ENCODE results near the gene SART3.
"Not testable (repeated sequence)": the region's sequence is repeated elsewhere in the genome, so short reads cannot be mapped to it uniquely, and the experiment has no call there.

SART3 gene

DNA sequence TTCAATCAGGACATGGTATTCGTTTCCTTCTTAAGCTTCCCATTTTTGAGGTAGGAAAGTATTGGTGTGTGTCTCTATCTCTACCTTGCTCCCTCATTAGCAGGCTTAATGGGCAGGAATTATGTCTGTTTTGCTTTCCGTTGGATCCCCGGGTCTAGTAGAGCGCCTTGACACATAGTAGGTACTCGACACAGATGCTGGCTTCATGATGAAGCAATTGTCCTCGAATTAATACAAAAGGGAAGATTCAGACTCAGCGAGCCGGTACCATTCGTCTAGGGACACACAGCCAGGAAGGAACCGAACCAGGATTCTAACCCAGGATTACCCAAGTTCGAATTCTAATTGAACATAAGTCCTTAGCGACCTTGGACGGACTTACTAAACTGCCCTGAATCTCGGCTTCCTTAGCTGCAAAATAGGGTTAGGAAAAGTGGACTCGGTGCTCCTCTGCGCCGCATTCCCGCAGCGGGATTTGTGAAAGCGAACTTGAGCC is 927 bp upstream of the SART3 start:
- DNase-seq: no peak

DNA sequence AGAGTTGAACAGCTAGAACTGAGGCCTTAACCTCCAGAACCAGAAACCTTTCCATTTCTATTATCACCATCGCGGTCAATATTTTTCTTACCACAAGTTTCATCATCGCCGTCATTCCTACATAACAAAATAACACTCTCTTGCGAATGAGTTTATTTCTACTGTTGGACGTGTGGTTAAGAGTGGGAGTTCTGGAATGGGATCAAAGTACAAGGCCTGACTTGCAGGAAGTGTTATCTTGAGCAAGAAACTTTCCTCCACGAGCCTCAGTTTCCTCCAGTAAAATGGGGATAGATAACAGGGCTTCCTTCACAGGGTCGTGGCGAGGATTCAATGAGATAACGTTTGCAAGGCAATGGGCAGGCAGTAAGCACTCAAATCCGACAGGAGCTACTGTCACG is 652 bp downstream of the SART3 start:
- DNase-seq: no peak

DNA sequence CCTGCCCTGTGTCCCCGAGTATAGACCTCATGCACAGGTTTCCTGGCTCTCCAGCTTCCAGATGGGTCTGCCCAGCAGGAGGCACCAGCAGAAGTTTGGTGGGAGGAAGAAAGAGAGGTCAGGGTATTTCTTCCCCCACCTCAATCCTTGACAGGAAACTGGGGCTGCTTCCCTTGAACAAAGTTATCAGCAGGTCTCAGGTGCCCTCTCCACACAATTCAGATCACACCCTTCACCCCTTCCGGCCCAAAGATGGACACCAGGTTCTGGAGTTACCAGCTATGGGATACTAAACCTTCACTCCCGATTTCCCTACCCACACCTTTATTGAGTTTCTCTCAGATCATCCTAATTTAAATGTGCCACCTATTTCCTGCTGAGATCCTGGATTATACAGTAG is 1.2 kb downstream of the SART3 start:
- DNase-seq: no peak

DNA sequence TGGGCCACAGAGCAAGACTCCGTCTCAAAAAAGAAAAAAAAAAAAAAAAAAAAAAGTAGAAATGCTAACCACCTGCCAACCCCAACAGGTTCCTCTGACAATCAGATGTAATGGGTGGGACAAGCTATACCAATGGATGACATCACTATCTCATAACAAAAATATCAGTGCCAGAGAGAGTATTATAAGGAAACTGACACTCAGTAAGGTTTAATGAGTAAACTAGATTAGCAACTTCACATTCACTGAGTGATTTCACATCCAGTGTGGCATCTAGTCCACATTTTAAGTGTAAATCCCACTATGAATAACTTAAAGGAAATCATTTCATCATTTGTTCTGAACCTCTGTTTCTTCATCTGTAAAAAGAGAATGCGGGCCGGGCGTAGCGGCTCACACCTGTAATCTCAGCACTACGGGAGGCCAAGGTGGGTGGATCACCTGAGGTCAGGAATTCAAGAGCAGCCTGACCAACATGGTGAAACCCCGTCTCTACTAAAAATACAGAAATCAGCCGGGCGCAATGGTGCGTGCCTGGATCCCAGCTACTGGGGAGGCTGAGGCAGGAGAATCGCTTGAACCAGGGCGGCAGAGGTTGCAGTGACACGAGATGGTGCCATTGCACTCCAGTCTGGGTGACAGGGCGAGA is 1.8 kb downstream of the SART3 start:
- no peak for DNase-seq

DNA sequence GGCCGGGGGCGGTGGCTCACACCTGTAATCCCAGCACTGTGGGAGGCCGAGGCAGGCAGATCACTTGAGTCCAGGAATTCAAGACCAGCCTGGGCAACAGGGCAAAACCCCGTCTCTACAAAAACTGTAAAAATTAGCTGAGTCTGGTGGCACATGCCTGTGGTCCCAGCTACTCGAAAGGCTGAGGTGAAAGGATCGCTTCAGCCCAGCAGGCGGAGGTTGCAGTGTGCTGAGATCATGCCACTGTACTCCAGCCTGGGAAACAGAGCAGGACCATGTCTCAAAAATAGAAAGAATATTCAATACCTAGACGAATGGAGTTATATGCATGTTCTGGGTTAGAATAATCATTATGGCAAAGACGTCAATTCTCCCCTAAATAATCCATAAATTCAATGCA is 5.6 kb downstream of the SART3 start:
- DNase-seq: not testable (repeated sequence)

DNA sequence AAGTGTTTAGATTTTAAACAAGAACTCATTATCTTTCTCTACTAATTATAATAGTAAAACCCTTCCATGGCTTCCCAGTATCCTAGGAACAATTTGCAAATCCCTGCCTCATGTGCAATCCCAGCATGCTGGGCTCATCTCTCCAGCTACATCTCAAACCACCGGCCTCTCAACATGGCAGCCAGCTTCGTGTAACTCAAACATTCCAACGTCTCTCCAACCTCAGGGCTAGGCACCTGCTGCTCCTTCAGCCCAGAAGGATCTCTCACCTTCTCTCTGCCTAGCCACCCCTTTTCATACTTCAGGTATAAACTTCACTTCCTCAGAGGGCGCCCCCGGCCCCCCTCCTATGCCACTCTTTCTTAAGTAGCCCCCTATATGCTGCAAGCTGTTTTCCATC is 7.2 kb downstream of the SART3 start:
- DNase-seq: no peak

DNA sequence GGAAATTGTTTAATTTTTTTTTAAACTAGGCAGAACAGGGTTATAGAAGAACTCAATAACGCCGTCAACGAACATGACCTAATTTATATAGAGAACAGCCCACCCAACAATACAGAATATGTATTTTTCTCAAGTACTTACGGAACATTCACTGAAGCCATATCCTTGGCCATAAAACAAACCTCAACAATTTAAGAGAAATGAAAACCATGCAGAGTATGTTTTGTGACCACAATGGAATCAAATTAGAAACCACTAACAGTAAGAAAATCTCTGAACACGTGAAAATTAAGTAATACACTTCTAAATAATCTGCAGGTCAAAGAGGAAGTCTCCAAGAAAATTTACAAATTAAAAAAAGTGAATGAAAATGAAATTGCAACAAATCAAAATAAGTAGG is 9.4 kb downstream of the SART3 start:
- DNase-seq: no peak

DNA sequence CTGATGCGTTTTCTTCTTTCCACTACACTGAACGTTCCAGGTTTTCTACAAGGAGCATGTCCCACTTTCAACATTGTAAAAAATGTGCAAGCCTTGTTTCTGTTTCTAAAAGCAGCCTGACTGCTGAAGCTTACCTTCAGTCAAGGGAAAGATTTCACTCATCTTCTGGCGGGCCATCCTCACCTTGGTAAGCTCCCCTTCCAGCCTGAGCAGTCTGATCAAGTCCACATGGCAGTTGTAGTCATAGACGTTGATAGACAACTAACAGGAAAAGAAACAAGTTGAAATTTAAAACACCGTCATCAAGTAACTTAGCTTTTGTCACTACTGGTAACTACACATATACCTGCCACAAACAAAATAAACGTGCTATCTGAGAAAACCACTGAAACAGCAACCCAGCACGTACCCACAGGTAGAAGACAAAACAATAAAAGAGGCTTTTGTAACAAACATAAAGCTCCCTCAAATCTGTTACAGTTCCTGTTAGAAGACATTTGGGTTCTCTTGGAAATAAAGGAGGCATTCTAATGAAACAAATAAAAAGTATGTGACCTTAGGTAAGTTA is 11.9 kb downstream of the SART3 start:
- no peak for DNase-seq

DNA sequence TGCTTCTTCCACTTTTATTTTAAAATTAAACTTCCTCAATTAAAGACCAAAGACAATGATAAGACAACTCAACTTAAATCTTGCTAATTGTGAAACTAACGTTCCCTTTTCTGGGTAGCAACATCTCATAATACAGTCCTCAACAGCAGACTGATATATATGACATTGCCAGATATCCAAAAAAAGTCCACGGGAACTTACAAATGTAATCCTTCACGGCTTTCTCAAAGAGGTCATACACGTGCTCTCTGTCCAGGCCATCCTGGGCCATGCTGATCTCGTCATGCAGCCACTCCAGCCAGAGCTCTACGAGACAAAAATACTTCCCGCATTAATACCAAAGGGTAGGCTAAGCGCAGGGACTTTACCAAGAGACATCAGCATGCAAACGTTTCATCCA is 13.3 kb downstream of the SART3 start:
- no peak for DNase-seq

DNA sequence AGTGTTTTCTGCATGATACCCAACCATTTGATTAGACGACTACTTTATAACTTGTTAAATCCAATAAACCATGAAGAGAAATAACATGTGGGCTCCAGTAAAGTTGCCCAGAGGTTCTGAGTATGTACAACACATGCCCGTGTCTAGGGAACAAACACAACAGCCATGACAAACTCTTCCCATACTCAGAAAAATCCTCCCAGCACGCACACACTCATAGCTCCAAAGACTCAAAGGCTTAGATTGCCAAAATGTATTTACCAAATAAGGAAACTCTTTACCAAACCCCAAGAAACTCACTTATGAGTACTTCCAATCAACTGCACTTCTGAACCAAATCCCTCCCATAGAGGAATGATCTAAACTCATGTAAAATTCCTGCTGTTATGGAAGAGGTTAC is 17.3 kb downstream of the SART3 start:
- DNase-seq: no peak

DNA sequence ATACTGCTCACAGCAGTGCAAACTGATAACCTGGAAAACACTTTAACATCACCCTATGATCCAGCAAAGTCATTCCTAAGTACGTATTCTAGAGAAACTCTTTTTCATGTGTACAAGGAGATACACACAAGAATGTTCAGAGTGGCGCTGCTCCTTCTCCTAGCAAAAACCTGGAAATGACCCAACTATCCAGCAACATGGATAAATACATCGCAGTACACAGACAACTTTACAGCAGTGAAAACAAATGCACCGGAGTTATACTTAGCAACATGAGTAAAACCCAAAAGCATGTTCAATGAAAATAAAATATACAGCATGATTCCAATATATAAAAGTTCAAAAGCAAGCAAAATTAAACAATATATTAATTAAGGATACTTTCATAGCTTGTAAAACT is 18.7 kb downstream of the SART3 start:
- DNase-seq: no peak

DNA sequence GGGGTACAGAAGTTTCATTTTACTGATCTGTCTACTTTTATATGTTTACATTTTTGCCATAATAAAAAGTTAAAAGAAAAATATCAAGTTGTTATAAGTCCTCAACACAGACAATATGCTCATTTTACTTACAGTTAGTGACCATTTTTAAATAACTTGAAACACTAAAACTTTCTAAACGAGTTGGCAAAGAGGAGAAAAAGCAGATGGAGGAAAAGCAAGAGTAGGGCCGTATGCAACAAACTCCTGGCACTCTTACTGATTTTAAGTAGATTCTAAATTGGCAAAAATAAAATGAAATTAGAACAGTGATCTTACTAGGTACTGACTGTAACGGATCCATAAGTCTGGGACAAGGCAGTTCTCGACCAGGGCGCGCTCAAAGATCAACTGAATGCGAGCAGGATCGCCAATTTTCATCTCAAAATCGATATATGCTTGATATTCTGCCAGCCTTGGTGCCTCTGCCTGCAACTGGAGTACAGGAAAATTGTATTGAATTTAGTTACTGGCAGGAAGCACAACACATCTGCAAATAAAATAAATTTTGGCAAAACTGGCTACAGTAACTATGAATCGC is 22.3 kb downstream of the SART3 start:
- no peak for DNase-seq

DNA sequence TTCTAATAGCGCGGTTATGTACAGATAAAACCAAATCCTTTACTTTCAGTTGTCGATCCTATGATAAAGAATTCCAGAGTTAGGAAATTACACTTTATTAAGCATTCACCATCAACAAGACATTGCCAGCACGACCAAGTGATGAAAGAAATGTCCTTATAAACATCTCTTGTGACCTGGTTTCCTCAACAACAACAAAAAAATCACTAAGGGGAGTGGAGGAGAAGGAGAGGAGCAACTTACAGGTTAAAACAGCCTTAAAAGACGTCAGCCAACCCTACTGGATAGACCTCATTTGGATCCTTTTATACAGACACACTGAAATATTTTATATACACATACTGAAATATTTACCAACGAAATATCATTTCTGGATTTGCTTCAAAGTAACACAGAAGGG is 22.8 kb downstream of the SART3 start:
- no peak for DNase-seq

DNA sequence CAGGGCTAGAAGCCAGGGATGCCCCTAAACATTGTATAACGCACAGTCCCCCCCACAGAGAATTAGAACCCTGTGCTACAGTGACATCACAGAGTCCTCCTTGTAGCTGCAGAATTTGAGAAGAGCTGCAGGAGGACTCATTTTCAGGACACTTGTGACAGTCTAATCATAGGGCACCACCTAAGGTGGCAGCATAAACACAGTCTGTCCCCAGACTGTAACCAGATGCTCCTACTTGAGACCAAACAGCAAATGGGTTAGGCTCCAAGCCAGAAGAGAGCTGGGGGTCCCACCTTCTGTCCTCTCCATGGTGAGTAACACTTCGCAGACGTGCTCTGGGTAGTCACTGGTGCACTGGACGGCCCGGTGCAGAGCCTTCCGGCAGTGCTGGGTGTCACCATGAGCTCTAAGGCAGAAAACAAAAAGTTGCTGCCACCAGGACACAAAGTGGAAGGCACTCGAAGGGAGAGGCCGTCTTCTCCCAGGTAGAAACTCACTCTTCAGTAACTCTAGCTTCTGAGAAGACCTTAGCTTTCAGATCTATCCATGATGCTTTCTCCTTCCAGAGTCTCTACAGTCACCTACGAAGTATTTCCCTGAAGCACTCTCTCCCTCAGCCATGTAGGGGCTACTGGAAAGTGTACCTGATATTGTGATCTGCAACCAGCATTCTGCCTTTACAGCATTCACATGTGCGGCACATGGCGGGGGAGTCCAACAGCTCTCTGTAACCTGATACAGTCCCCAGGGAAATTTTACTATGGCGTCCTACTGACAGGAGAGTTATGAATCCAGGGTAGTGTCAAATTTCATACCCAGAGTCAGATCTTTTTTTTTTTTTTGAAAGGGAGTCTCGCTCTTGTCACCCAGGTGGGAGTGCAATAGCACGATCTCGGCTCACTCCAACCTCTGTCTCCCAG is 28.8 kb downstream of the SART3 start:
- DNase-seq: no peak

DNA sequence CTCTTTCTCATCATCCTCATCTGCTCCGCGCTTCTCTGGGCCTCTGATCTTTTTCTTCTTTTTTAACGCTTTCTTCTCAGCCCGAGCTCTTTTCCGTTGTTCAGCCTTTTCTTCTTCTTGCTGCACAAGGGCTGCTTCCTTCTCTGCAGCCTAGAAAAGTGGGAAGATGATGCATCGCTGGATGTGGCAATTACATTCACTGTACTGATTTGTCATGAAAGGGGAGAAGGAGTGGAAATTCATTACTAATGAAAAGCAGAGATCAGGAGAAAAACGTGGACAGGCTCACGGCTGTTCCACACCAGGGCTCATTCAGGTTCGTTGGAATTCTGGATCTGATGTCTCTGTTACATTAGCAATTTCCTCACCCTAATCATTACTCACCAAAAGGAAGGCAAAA is 30.8 kb downstream of the SART3 start:
- no peak for DNase-seq

DNA sequence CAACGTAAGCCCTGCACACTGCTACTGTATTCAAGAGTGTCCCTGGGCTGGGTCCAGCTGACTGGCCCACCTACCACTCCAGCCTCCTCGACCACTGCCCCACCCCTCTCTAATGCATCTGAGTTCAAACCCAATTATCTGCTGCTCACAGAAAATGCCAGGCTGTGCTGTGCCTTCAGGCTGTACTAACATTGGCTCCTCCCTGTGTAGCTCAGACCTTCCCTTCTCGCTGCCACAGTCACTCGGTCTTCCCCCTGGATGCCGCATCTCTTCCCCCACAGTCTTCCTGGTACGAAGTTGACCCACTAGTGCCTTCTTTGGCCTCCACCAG is 33.8 kb downstream of the SART3 start:
- no peak for DNase-seq

DNA sequence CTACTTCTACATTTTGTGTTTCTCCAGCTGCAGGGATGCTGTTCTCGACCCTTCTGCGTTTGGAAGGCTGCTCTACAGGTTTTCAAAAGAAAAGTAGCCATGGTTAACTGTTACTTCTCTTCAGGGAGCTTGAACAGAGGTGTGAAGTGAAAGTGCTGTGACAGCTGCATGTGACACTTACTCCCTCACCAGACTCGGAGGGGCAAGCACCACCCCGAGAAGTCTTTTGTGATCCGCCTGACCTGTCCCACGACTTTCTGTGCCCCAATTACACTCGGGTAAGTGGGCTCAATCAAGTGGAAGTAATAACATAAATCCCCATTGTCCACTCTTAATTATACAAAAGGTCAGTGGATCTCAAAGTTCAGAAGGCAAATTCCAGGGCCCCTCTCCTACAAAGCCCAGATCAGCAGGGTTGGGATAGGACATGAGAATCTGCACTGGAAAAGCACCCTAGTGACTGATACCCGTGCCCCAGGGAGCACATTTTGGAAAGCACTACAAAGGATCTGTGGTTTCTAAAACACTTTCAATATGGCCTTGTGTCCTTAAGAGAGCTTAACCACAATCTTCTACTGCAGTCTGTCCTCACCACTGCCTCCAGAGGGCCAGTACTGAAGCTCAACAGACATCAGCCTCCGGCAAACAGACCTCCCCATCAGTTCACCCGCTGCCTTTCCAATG is 34.3 kb downstream of the SART3 start:
- no peak for DNase-seq

DNA sequence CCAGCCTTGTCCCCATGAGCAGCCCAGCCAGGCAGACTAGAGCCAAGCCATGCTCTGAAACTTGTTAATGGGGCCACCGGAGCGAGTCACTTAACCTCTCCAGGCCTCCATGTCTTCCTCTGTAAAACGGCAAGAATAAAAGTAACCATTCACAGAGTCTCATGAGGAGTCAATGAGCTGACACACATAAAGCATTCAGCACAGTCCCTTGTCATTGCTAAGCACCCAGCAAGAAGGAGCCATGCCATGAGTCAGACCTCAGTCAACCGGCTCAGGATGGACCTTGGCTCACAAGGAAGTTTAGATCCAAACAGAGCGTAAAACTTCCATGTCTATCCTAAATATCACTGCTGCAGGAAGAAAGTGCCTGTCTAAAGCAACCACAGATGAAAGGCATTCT is 35.3 kb downstream of the SART3 start:
- no peak for DNase-seq

DNA sequence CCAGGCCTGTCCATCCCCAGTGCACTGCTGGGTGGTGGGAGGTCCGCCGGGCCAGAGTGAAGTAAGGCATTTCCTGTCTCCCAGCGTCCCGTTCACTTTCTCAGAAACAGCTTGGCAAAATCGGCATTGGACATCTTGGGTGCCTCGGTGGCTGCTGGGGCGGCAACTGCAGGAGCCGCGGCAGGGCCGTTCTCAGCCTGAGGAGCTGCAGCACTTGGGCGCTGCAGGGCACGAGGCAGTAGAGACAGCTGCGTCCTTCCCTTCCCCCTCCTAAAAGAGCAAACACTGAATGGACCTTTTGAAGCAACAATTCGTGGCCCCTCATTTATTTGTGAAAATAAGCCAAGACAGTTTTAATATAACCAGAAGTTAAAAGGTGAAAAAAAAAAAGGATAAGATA is 37.6 kb downstream of the SART3 start:
- no peak for DNase-seq

DNA sequence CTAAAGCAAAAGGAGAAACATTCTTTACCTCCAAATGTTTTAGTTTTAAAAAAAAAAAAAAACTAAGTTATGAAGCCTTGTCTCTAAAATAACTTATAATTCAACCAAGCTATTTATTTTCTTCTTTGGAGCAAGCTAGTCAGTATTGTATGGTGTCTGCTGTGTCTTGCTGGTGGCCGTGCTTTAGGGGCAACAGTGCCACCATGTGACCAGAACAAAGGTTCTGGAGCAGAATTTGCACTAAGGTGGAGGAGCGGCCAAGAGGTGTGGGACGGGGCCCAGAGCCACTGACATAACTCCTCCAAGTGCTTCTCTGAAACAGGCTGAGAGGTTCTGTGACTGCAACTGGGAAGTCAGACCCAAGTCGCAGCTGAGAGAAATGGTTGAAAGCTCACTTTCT is 41.4 kb downstream of the SART3 start:
- no peak for DNase-seq

DNA sequence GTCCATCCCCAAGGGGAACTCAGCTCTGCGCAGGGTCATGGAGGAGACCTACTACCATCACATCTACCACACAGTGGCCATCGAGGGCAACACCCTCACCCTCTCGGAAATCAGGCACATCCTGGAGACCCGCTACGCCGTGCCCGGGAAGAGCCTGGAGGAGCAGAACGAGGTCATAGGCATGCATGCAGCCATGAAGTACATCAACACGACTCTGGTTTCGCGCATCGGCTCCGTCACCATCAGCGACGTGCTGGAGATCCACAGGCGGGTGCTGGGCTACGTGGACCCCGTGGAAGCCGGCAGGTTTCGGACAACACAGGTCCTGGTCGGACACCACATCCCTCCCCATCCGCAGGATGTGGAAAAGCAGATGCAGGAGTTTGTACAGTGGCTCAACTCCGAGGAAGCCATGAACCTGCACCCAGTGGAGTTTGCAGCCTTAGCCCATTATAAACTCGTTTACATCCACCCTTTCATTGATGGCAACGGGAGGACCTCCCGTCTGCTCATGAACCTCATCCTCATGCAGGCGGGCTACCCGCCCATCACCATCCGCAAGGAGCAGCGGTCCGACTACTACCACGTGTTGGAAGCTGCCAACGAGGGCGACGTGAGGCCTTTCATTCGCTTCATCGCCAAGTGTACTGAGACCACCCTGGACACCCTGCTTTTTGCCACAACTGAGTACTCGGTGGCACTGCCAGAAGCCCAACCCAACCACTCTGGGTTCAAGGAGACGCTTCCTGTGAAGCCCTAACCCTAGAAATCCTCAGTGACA is 42.1 kb downstream of the SART3 start:
- no peak for DNase-seq

DNA sequence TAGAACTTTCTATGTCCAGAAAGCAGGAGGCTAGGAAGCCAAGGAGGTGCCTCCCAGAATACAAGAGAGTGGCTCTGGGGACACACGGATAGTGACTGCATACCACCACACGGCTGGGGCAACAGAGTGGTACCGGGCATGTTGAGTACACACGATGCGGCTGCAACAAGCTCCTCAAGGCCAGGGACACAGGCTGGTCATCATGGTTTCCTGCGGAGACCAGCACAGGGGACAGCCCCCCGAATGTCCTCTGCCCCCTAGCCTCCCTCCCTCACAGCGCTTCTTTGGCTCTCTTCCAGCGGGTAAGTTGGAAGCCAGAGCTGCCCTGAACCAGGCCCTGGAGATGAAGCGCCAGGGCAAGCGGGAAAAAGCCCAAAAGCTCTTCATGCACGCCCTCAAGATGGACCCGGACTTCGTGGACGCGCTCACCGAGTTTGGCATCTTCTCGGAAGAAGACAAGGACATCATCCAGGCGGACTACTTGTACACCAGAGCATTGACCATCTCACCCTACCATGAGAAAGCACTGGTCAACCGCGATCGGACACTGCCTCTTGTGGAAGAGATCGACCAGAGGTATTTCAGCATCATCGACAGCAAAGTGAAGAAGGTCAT is 42.8 kb downstream of the SART3 start:
- no peak for DNase-seq

Measured in activated T-cell treated with anti-CD3 and anti-CD28 coated beads for 4 hours (primary cell).